ENCODE data around the gene SLC5A12.
"Not testable (repeated sequence)": the region's sequence is repeated elsewhere in the genome, so short reads cannot be mapped to it uniquely, and the experiment has no call there.

SLC5A12 gene

DNA sequence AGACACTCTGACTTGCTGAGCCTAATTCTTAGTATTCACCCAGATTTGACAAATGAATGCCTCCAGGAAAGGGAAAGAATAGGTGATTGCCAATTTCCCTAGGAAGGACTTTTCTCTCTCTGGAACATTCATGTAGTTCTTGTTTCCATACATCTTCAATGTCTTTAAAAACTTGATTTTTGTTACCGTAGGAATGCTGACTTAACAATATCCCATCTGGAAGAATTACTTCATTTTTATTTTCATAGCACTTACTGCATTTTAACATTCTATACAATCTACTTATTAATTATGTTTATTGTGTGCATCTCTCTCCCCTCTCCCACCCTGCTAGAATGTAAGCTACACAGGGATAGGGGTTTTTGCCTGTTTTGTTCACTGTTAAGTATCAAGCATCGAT, 66.6 kb downstream of the SLC5A12 start:
- Histone ChIP-seq H3K36me3 (ENCODE audit: control insufficient read depth, insufficient read depth, low read length) (no peaks in the 10 kb centered on the region), H3K4me1 (ENCODE audit: control insufficient read depth, insufficient read depth, low read length) (no peaks in the 10 kb centered on the region), H3K27me3 (ENCODE audit: control insufficient read depth, insufficient read depth, low read length) (no peaks in the 10 kb centered on the region), H3K9me3 (ENCODE audit: control insufficient read depth, insufficient read depth, low read length) (no peaks in the 10 kb centered on the region), H3K4me3 (ENCODE audit: low read depth, low read length) (no peak overlapping the region), H3K27ac (ENCODE audit: low read depth, low read length) (no peak overlapping the region), H3K9ac (ENCODE audit: low read depth, low read length) (no peak overlapping the region)

DNA sequence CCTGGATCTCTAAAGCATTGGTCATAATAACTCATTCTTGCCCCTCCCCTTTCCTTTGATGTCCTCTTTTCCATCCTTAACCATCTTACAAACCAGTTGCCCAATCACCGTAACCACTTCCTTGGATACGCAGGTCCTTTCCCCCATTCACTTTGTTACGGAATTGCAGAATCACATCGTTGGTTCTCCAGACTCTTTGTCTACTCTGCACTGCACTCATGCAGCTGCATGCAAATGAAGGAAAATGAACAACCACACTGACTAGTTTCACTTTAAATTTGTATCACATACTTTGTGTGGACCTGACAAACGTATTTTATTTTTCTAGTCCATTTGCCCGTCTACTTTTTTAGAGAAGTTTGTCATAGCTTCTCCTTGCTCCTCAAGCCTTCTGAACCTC, 69.9 kb downstream of the SLC5A12 start:
- Histone ChIP-seq H3K9ac (ENCODE audit: low read depth, low read length) (no peak overlapping the region), H3K4me3 (ENCODE audit: low read depth, low read length) (no peak overlapping the region), H3K9me3 (ENCODE audit: control insufficient read depth, insufficient read depth, low read length) (no peaks in the 10 kb centered on the region), H3K36me3 (ENCODE audit: control insufficient read depth, insufficient read depth, low read length) (no peaks in the 10 kb centered on the region), H3K4me1 (ENCODE audit: control insufficient read depth, insufficient read depth, low read length) (no peaks in the 10 kb centered on the region), H3K27me3 (ENCODE audit: control insufficient read depth, insufficient read depth, low read length) (no peaks in the 10 kb centered on the region), H3K27ac (ENCODE audit: low read depth, low read length) (no peak overlapping the region)

DNA sequence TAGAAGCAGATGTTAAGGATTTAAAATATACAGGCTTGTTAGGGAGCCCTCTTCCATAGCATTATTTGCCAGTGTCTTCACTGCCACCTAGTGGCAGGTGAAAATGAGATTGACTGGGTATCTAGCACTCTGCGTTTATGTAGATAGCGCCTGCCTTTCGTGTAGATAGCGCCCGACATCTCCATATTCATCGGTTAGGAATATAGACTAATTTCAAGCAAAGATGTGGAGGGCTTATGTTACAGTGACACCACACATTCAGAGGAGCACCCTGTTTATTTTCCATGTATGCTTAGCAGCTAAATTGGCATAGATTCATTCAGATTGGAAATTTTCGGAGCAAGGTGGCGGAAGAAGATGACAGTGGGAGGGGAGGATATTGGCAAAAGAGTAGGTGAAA, 72.0 kb downstream of the SLC5A12 start:
- Histone ChIP-seq H3K4me1 (ENCODE audit: control insufficient read depth, insufficient read depth, low read length) (no peaks in the 10 kb centered on the region), H3K36me3 (ENCODE audit: control insufficient read depth, insufficient read depth, low read length) (no peaks in the 10 kb centered on the region), H3K4me3 (ENCODE audit: low read depth, low read length) (no peak overlapping the region), H3K27ac (ENCODE audit: low read depth, low read length) (no peak overlapping the region), H3K9ac (ENCODE audit: low read depth, low read length) (no peak overlapping the region), H3K27me3 (ENCODE audit: control insufficient read depth, insufficient read depth, low read length) (no peaks in the 10 kb centered on the region), H3K9me3 (ENCODE audit: control insufficient read depth, insufficient read depth, low read length) (no peaks in the 10 kb centered on the region)

DNA sequence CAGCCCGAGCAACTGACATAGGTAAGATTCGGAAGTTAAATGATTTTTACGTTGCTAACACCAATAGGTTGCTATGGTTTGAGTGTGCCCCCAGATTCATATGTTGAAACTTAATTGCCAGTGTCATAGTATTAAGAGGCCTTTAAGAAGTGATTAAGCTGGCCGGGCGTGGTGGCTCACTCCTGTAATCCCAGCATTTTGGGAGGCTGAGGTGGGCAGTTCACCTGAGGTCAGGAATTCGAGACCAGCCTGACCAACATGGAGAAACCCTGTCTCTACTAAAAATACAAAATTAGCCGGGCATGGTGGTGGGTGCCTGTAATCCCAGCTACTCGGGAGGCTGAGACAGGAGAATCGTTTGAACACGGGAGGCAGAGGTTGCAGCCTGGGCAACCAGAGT, 78.5 kb downstream of the SLC5A12 start:
- H3K36me3 ChIP-seq (ENCODE audit: control insufficient read depth, insufficient read depth, low read length); H3K9ac ChIP-seq (ENCODE audit: low read depth, low read length); H3K27me3 ChIP-seq (ENCODE audit: control insufficient read depth, insufficient read depth, low read length); H3K9me3 ChIP-seq (ENCODE audit: control insufficient read depth, insufficient read depth, low read length); H3K27ac ChIP-seq (ENCODE audit: low read depth, low read length); H3K4me3 ChIP-seq (ENCODE audit: low read depth, low read length); H3K4me1 ChIP-seq (ENCODE audit: control insufficient read depth, insufficient read depth, low read length): not testable (repeated sequence)

DNA sequence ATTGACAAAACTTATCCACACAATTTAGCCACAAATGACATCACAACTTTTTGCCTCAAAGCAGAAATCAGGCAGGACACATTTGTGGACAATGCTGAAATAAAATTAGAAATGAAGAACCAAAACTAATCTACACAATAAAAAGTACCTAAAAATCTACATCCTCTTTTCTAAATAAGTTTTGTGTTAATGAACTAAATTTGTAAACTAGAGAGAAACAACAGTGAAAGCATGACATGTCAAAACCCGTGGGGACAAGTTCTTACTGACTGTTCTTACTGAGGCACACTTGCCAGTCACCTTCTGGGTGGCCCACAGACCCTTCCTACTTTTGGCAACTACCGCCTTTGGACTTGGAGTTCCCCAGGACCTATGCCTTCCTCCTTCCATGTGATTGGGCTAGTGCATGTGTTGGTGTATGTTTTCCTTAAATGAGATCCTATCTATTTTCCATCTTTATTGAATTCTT, 89.1 kb downstream of the SLC5A12 start:
- H3K9me3 ChIP-seq (ENCODE audit: control insufficient read depth, insufficient read depth, low read length) = no peaks in the 10 kb centered on the region
- H3K4me3 ChIP-seq (ENCODE audit: low read depth, low read length) = no peak overlapping the region
- no peaks in the 10 kb centered on the region for H3K36me3 ChIP-seq (ENCODE audit: control insufficient read depth, insufficient read depth, low read length)
- no peak overlapping the region for H3K9ac ChIP-seq (ENCODE audit: low read depth, low read length)
- H3K27ac ChIP-seq (ENCODE audit: low read depth, low read length) = no peak overlapping the region
- no peaks in the 10 kb centered on the region for H3K4me1 ChIP-seq (ENCODE audit: control insufficient read depth, insufficient read depth, low read length)
- no peaks in the 10 kb centered on the region for H3K27me3 ChIP-seq (ENCODE audit: control insufficient read depth, insufficient read depth, low read length)

DNA sequence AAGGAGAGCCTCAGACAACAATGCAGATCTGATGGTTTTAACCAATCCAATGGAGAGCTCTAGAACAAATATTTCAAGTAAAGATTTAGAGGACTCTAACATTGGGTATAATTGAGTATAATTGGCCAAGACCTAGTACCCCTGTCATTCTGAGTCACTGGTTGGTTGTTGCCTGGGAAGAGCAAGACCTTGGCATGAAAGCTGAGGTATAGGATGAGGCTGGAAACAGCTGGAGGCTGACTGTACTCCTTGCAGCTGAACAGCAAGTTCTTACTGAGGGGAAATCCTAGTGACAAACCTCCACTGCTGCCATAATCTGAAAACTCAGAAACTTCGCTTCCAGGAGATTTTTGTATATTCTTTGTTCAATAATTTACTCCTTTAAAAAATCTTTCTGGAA, 95.5 kb downstream of the SLC5A12 start:
- Histone ChIP-seq H3K36me3 (ENCODE audit: control insufficient read depth, insufficient read depth, low read length) (no peaks in the 10 kb centered on the region), H3K27ac (ENCODE audit: low read depth, low read length) (no peak overlapping the region), H3K4me1 (ENCODE audit: control insufficient read depth, insufficient read depth, low read length) (no peaks in the 10 kb centered on the region), H3K4me3 (ENCODE audit: low read depth, low read length) (no peak overlapping the region), H3K9me3 (ENCODE audit: control insufficient read depth, insufficient read depth, low read length) (no peaks in the 10 kb centered on the region), H3K9ac (ENCODE audit: low read depth, low read length) (no peak overlapping the region), H3K27me3 (ENCODE audit: control insufficient read depth, insufficient read depth, low read length) (no peaks in the 10 kb centered on the region)

DNA sequence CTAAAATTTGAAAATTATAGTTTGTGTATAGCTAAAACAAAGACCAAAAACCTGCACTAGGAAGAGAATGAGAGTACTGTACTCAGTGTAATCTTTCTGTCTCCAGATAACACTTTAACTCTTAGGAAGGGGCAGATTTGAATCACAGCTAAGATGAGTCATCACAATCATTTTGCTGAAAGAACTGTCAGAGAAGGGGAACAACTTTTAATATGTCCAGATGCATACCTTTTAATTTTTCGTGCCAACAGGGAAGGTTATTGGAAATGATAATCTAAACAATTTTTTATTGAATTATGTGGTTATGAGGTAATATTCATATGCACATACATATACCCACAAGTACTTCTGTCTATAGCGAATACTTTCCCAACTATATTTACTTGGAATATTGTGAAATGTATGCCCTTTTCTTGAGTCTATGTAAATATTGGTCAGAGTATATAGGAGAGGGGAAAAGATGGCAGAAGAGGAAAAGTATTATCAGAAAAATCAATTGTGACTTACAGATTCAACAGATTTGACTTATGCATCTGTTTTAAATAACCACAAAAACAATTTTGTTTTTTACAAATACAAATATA, 98.7 kb downstream of the SLC5A12 start:
- Histone ChIP-seq H3K36me3 (ENCODE audit: control insufficient read depth, insufficient read depth, low read length) (no peaks in the 10 kb centered on the region), H3K4me1 (ENCODE audit: control insufficient read depth, insufficient read depth, low read length) (peaks cover 7% of the 10 kb centered on the region), H3K9ac (ENCODE audit: low read depth, low read length) (no peak overlapping the region), H3K27ac (ENCODE audit: low read depth, low read length) (no peak overlapping the region), H3K9me3 (ENCODE audit: control insufficient read depth, insufficient read depth, low read length) (no peaks in the 10 kb centered on the region), H3K27me3 (ENCODE audit: control insufficient read depth, insufficient read depth, low read length) (no peaks in the 10 kb centered on the region), H3K4me3 (ENCODE audit: low read depth, low read length) (no peak overlapping the region)

DNA sequence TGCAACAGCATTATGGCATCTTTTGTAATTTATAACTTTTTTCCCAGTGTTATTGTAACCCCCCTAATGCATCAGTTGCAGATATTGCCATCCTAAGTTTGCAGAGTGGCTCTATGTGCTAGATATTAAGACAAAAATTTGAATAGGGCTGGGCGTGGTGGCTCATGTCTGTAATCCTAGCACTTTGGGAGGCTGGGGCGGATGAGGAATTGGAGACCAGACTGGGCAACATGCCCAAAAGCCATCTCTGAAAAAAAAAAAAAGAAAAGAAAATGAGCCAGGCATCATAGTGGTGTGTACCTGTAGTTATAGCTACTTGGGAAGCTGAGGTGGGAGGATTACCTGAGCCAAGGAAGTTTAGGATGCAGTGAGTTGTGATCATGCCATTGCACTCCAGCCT, 99.7 kb downstream of the SLC5A12 start:
- H3K4me3 ChIP-seq (ENCODE audit: low read depth, low read length) = no peak overlapping the region
- H3K4me1 ChIP-seq (ENCODE audit: control insufficient read depth, insufficient read depth, low read length) = peaks cover 8% of the 10 kb centered on the region
- H3K9me3 ChIP-seq (ENCODE audit: control insufficient read depth, insufficient read depth, low read length) = no peaks in the 10 kb centered on the region
- no peak overlapping the region for H3K9ac ChIP-seq (ENCODE audit: low read depth, low read length)
- H3K27me3 ChIP-seq (ENCODE audit: control insufficient read depth, insufficient read depth, low read length) = no peaks in the 10 kb centered on the region
- H3K27ac ChIP-seq (ENCODE audit: low read depth, low read length) = no peak overlapping the region
- no peaks in the 10 kb centered on the region for H3K36me3 ChIP-seq (ENCODE audit: control insufficient read depth, insufficient read depth, low read length)

DNA sequence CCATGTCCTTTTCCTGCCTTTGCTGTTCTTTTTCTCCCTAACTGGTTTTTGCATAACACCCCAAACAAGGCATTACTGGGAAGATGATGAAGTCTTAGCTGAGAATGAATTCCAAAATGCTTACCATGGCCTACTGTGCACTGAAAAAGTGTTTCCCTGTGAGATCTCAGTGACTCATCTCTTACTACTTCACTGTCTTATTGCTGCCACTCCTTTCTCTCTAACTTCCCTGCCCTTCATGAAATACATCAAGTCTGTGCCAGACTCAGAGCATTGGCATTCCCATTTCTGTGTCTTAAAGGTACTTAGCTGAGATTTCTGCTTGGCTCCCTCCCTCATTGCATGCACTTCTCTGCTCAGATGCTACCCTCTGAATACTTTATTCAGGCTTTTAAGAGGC, 100.7 kb downstream of the SLC5A12 start:
- Histone ChIP-seq H3K4me3 (ENCODE audit: low read depth, low read length) (no peak overlapping the region), H3K9me3 (ENCODE audit: control insufficient read depth, insufficient read depth, low read length) (no peaks in the 10 kb centered on the region), H3K27me3 (ENCODE audit: control insufficient read depth, insufficient read depth, low read length) (no peaks in the 10 kb centered on the region), H3K4me1 (ENCODE audit: control insufficient read depth, insufficient read depth, low read length) (peaks cover 8% of the 10 kb centered on the region), H3K9ac (ENCODE audit: low read depth, low read length) (no peak overlapping the region), H3K36me3 (ENCODE audit: control insufficient read depth, insufficient read depth, low read length) (no peaks in the 10 kb centered on the region), H3K27ac (ENCODE audit: low read depth, low read length) (no peak overlapping the region)

DNA sequence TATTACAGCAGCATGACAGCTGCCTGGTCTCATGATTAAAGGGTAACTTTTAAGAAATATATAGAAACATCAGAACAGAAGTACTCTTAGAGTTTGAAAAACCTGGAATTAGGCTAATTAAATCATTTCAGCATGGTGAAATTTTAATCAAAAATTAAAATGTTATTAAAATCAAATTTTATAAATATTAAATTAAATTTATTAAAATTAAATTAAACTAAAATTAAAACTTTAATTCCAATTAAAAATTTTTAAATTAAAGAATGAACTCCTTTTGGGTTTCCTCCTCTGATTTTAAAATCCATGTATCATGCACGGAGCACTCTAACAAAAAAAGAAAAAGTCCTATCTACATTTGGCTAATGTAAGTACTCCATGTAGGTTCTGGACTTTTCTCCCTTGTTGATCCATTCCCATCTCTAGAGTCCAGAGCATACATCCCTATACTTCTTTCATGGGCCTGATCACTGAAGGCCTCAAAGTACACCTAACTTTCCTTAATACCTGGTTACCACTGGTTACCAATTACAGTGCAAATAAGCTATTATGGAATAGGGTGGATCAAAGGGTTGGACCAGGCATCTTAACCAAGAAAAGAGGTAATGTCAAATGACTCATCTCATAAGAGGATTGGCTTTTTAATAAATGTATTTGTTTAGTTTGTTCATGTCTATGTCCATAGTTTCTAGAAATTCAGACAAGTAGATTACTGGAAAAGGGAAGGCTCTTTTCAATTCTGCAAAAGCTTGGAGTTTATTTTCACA, 101.4 kb downstream of the SLC5A12 start:
- peaks cover 8% of the 10 kb centered on the region for H3K4me1 ChIP-seq (ENCODE audit: control insufficient read depth, insufficient read depth, low read length)
- H3K36me3 ChIP-seq (ENCODE audit: control insufficient read depth, insufficient read depth, low read length) = no peaks in the 10 kb centered on the region
- H3K4me3 ChIP-seq (ENCODE audit: low read depth, low read length) = no peak overlapping the region
- H3K27me3 ChIP-seq (ENCODE audit: control insufficient read depth, insufficient read depth, low read length) = no peaks in the 10 kb centered on the region
- no peak overlapping the region for H3K9ac ChIP-seq (ENCODE audit: low read depth, low read length)
- no peaks in the 10 kb centered on the region for H3K9me3 ChIP-seq (ENCODE audit: control insufficient read depth, insufficient read depth, low read length)
- no peak overlapping the region for H3K27ac ChIP-seq (ENCODE audit: low read depth, low read length)

DNA sequence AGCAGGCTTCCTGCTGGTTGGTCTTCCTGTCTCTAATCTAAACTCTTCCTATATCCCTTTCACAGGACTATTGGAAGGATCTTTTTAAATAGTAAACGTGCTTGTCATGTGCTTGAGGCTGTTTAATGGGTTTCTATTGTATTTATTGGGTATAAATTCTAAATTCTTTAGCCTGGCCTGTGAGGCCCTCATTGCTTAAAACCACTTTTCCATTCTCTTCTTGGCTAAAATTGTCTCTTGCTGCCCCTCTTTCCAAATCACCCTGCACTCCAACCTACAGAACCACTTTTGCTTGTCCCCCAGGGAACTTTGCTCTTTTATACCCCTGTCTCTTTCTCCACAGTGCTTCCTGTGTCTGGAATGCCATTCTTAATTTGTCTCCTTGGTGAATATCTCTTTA, 103.4 kb downstream of the SLC5A12 start:
- Histone ChIP-seq H3K9me3 (ENCODE audit: control insufficient read depth, insufficient read depth, low read length) (no peaks in the 10 kb centered on the region), H3K9ac (ENCODE audit: low read depth, low read length) (no peak overlapping the region), H3K4me1 (ENCODE audit: control insufficient read depth, insufficient read depth, low read length) (peaks cover 8% of the 10 kb centered on the region), H3K4me3 (ENCODE audit: low read depth, low read length) (no peak overlapping the region), H3K27me3 (ENCODE audit: control insufficient read depth, insufficient read depth, low read length) (no peaks in the 10 kb centered on the region), H3K27ac (ENCODE audit: low read depth, low read length) (no peak overlapping the region), H3K36me3 (ENCODE audit: control insufficient read depth, insufficient read depth, low read length) (no peaks in the 10 kb centered on the region)

Data from HUES48 (cell line).